Activated T-cell treated with anti-CD3 and anti-CD28 coated beads for 24 hours (primary cell): ENCODE results near the gene OR1C1.
"Not testable (repeated sequence)": the region's sequence is repeated elsewhere in the genome, so short reads cannot be mapped to it uniquely, and the experiment has no call there.

Experiments used
- DNase-seq: peaks from one replicate; pipeline ENCODE4 v3.0.0-alpha.2; 2020; ENCODE audit warnings: low read depth

Gene OR1C1

GRCh38 chr1:247760456-247760855 lies at the start of gene OR1C1:
TSS of gene OR1C1 (minus strand) at chr1:247760556. CDS start at chr1:247758406, 2,150 bp downstream.
- DNase-seq = no peak

DNA sequence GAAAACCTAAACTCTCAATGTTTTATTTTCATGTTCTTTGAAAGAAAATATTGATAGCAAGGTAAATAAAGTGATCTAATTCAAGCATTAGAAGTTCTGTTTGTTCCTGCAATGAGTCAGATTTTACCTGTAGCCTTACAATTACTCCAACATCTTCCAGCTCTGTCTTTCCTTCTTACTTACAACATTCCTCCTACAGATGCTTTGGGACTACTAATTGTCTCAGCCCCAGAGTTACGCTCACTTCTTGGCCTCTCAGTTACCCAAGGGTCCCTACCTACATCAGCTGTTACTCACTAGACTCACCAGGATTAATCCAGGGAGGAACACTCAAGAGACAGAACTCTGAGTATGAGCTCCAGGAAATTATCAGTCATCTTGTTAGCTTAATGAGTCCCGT lies 37.2 kb upstream of the OR1C1 start:
- DNase-seq = no peak

- DNase-seq = no peak
Observed at GRCh38 chr1:247769603-247770002, 9.2 kb upstream of the OR1C1 start.

DNA sequence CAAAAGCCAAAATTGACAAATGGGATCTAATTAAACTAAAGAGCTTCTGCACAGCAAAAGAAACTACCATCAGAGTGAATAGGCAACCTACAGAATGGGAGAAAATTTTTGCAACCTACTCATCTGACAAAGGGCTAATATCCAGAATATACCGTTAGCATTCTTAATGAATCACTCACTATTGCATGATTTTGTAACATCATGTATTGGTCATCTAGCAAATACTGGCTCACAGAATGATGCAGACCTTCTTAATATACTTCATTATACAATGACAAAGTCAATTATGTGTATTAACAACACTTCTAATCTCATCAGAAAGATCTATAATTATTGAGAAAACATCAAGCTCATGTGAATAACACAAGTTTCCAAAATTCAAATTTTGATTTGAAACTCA lies 6.0 kb downstream of the OR1C1 start:
- not testable (repeated sequence) for DNase-seq

DNA sequence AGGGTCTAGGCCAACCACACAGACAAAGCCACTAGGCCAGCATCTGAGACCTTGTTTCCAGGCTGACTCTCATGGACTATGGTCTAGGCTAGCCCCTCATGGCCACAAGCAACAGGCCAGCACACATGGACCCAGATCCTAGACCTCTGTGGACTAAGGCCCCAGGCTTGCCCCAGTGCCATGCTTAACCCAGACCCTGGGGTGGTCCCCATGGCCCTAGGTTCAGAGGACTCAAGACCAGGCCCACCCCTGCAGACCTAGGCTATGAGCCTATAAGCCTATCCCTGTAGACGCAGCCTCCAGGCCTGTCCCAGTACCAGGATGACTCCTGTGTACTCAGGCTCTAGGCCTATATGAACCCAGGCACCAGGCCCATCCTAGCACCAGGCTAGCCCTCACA lies 10.5 kb downstream of the OR1C1 start:
- no peak for DNase-seq

DNA sequence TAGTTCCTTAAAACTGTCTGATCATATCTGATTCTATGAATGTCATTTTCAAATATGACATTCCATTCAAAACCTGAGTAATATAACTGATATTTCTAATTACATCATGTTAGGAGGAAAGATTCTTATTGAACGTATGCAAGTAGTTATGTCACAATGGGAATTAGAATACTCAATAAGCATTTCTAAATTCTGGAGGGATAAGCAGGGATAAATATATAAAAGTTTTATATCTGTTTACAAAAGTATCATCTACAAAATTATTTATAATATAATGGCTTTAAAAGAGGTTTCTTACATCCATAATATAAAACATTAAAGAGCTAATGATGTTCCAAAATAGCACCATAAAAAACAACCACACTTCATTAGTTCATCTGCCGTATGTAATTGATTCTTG lies 12.3 kb downstream of the OR1C1 start, which contains the start of gene OR14A2:
TSS of gene OR14A2 (minus strand) at position 101 of the 400 bp plus-strand sequence.
- DNase-seq = no peak

GRCh38 chr1:247747616-247748015 lies 12.7 kb downstream of the OR1C1 start:
- no peak for DNase-seq

- no peak for DNase-seq
Observed at GRCh38 chr1:247746391-247746935, 13.9 kb downstream of the OR1C1 start.

GRCh38 chr1:247742215-247742760 lies 18.1 kb downstream of the OR1C1 start:
- not testable (repeated sequence) for DNase-seq

DNA sequence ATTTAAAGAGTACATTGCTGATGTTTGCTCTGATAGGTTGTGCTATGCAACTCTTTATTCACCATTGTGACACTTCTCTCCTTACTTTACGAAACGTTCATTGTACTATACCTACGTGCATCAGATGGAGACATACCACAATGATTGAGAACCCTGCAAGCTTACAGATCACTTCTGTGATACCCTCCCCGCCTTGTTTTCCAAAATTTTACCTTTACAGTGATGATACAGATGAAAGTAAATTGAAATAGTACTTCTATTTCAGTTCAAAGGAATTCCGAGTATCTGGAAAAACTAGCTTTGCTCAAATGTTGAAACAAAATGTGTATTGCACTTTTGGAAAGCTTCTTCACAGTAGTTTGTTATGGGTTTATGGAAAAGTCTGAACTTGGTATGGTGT lies 18.6 kb downstream of the OR1C1 start:
- no peak for DNase-seq

- no peak for DNase-seq
Observed at GRCh38 chr1:247740721-247741120, 19.6 kb downstream of the OR1C1 start.

GRCh38 chr1:247738315-247738714 lies 22.0 kb downstream of the OR1C1 start, which contains the start of gene OR14K1:
TSS of gene OR14K1 (plus strand) at chr1:247738615. CDS start at chr1:247738615, 0 bp downstream.
- no peak for DNase-seq

- DNase-seq = no peak
Observed at GRCh38 chr1:247721222-247721621, 39.1 kb downstream of the OR1C1 start.

- DNase-seq = no peak
Observed at GRCh38 chr1:247716546-247716945, 43.8 kb downstream of the OR1C1 start, which contains the start of gene OR6F1. TSS of gene OR6F1 (minus strand) at chr1:247716646. CDS start at chr1:247712755, 3,891 bp downstream.

DNA sequence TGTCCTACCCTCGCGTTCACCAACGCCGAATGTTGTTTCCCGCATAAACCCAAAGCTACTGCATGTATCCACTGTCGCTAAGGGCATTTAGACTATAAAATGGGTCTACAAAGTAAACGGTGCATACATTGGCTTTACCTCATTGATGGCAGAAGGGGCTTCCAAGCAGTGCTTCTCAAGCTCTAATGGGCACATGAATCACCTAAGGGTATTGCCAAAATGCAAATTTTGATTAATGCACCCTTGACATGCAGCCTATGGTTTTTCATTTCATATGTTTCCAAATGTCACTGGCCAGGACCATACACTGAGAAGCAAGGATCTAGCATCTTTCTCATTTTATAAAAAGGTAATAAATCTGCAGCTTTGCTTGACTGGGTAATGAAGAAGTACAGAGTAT lies 46.6 kb downstream of the OR1C1 start:
- no peak for DNase-seq

GRCh38 chr1:247710681-247711080 lies 49.7 kb downstream of the OR1C1 start:
- not testable (repeated sequence) for DNase-seq
